Measurements from ENCODE around the gene PCA3.

- TF ChIP-seq CTCF (IDR thresholded peaks at IDR 0.05) (no peak), POLR2A (IDR thresholded peaks at IDR 0.05) (no peak), EP300 (IDR thresholded peaks at IDR 0.05; ENCODE audit: low read depth) (no peak), POLR2AphosphoS5 (IDR thresholded peaks at IDR 0.05) (no peak)
These were observed 39.2 kb upstream of the PCA3 start for GRCh38 chr9:76725011-76725546.

Measured in transverse colon (tissue), 4 donors.